Left cardiac atrium (tissue), 4 donors: Measurements from ENCODE around the gene ZNRF2. TPM values are rescaled to one million over a fixed set of nuclear protein-coding genes. Genes with fewer than 3 reads are reported as not detected.
A peak's percentile ranks its signal among the peaks of the same experiment; 100 is the strongest.
"Not testable (repeated sequence)": the region's sequence is repeated elsewhere in the genome, so short reads cannot be mapped to it uniquely, and the experiment has no call there.

Experiments used
- ATAC-seq, 2 donors: fragments of 200-7000 bp; cut with Tn5 transposase; one replicate each; pipeline ENCODE4 v1.9.1; 2020; ENCODE audit warnings: mild to moderate bottlenecking in 2 of 2, moderate library complexity in 2 of 2
- DNase-seq: peaks from one replicate; pipeline ENCODE4 v3.0.0-alpha.2; 2020
- intact Hi-C, 2 donors: fragments of 100-400 bp; cut with DNase I; formaldehyde crosslinking; loops; one replicate each; pipeline versions ENCODE4 v1.14.1 to v1.15.1; 2022 to 2023
- total RNA-seq, 2 donors: library from RNA; stranded (reverse); fragmentation: NEBNext Ultra II Directional; extraction: Animal tissue kit (Norgen Biotek cat#: 25700); gene quantifications; one replicate each; pipeline ENCODE4 v1.2.1, GENCODE V29; 2021
- donor health status: DM: no; HTN: yes; CAD: no.
- donor health status: DM: no; HTN: yes; CAD: no; lungs with severe emphysema.
- donor health status: DM: yes; HTN: yes; CAD: no.
- donor health status: Dilated cardiomyopathy.

ZNRF2 gene
- total RNA-seq, 2 donors from 2014 or later: 7.7 to 10.2 TPM

GRCh38 chr7:30281791-30282190 lies 2.6 kb upstream of the ZNRF2 start:
- no peak for ATAC-seq
- DNase-seq: no peak
- intact Hi-C loops: no loop called here

- DNase-seq: no peak
- intact Hi-C loops: no loop called here
- ATAC-seq: no peak
These were observed 1.7 kb upstream of the ZNRF2 start for GRCh38 chr7:30282735-30283134.

GRCh38 chr7:30285067-30285535 lies 704 bp downstream of the ZNRF2 start:
- intact Hi-C loops: no loop called here
- ATAC-seq: peak; percentile 28 to 45
- DNase-seq: peak; percentile 52

- no peak for ATAC-seq
- peak; percentile 34 for DNase-seq
- intact Hi-C loops: no loop called here
These were observed 1.3 kb downstream of the ZNRF2 start for GRCh38 chr7:30285536-30286284.

GRCh38 chr7:30286749-30287148 lies 2.4 kb downstream of the ZNRF2 start:
- no peak for DNase-seq
- intact Hi-C loops: no loop called here
- ATAC-seq: no peak

- not testable (repeated sequence) for DNase-seq, ATAC-seq
These were observed 3.2 kb downstream of the ZNRF2 start for GRCh38 chr7:30287625-30288024.

GRCh38 chr7:30289634-30290033 lies 5.2 kb downstream of the ZNRF2 start:
- intact Hi-C loops: not testable (repeated sequence)

More at GRCh38 chr7:30287625-30288024, 3.2 kb downstream of the ZNRF2 start:
- intact Hi-C loops: not testable (repeated sequence)

GRCh38 chr7:30290317-30290716 lies 5.9 kb downstream of the ZNRF2 start:
- intact Hi-C loops, DNase-seq: not testable (repeated sequence)
- ATAC-seq: peak in 1 of 2 donors; percentile 57

More at GRCh38 chr7:30289634-30290033, 5.2 kb downstream of the ZNRF2 start:
- not testable (repeated sequence) for DNase-seq, ATAC-seq

GRCh38 chr7:30292416-30293038 lies 8.1 kb downstream of the ZNRF2 start:
- intact Hi-C loops, ATAC-seq, DNase-seq: not testable (repeated sequence)

- intact Hi-C loops, DNase-seq, ATAC-seq: not testable (repeated sequence)
These were observed 11.9 kb downstream of the ZNRF2 start for GRCh38 chr7:30296304-30296703.

- intact Hi-C loops, DNase-seq, ATAC-seq: not testable (repeated sequence)
These were observed 13.1 kb downstream of the ZNRF2 start for GRCh38 chr7:30297499-30297898.

- ATAC-seq, intact Hi-C loops, DNase-seq: not testable (repeated sequence)
These were observed 14.0 kb downstream of the ZNRF2 start for GRCh38 chr7:30298409-30298808.

GRCh38 chr7:30301751-30302150 lies 17.4 kb downstream of the ZNRF2 start:
- ATAC-seq (no peak), DNase-seq (no peak)
- intact Hi-C loops: no loop called here

- intact Hi-C loops: no loop called here
- DNase-seq: no peak
These were observed 18.4 kb downstream of the ZNRF2 start for GRCh38 chr7:30302656-30303311.

GRCh38 chr7:30303312-30304039 lies 19.1 kb downstream of the ZNRF2 start:
- intact Hi-C loops: no loop called here
- ATAC-seq (no peak), DNase-seq (no peak)

More at GRCh38 chr7:30302656-30303311, 18.4 kb downstream of the ZNRF2 start:
- no peak for ATAC-seq

- ATAC-seq: no peak
- intact Hi-C loops: no loop called here
- DNase-seq: no peak
These were observed 19.9 kb downstream of the ZNRF2 start for GRCh38 chr7:30304177-30304884.

GRCh38 chr7:30306976-30307375 lies 22.6 kb downstream of the ZNRF2 start:
- no peak for ATAC-seq
- intact Hi-C loops: no loop called here

GRCh38 chr7:30308389-30308788 lies 24.0 kb downstream of the ZNRF2 start:
- no peak for DNase-seq
- ATAC-seq: no peak
- intact Hi-C loops: no loop called here

More at GRCh38 chr7:30306976-30307375, 22.6 kb downstream of the ZNRF2 start:
- no peak for DNase-seq
